GM12892 (cell line): ENCODE results near the gene SPRY2.

Experiments
- DNase-seq: peaks from one replicate; pipeline ENCODE4 v3.0.0; 2011; ENCODE audit not compliant: insufficient read length
- FAIRE-seq: peaks from 2 replicates; lab custom pipeline; 2011; peaks lifted over from hg19 to GRCh38; lab: Jason Lieb, UNC
- POLR2A ChIP-seq: IDR thresholded peaks from 2 replicates; pipeline ENCODE4 v1.6.1; 2011; ENCODE audit warnings: low read depth, low read length, control low read depth
- POLR2AphosphoS5 ChIP-seq: IDR thresholded peaks from 2 replicates; pipeline ENCODE4 v1.6.1; 2011; ENCODE audit warnings: low read depth, low read length, control low read depth
- TAF1 ChIP-seq: IDR thresholded peaks from 2 replicates; pipeline ENCODE4 v1.6.1; 2011; ENCODE audit warnings: low read depth, mild to moderate bottlenecking, control low read depth, low read length, borderline replicate concordance

The SPRY2 gene

GRCh38 chr13:80342471-80343371 lies 1.8 kb upstream of the SPRY2 start:
- peak; percentile 78 for FAIRE-seq
- no peak for DNase-seq
- no peak for TF ChIP-seq POLR2A
- no peak for TF ChIP-seq TAF1
- no peak for TF ChIP-seq POLR2AphosphoS5

- FAIRE-seq (no peak), DNase-seq (no peak)
- no peak for TF ChIP-seq POLR2A
- no peak for TF ChIP-seq POLR2AphosphoS5
Measured at GRCh38 chr13:80341756-80342370, 937 bp upstream of the SPRY2 start.

- no peak for FAIRE-seq
- TF ChIP-seq TAF1: no peak
- TF ChIP-seq POLR2A: no peak
- TF ChIP-seq POLR2AphosphoS5: no peak
- no peak for DNase-seq
Measured at GRCh38 chr13:80340651-80341100, 250 bp downstream of the SPRY2 start.

- DNase-seq (no peak), FAIRE-seq (peak; percentile 5)
- no peak for TF ChIP-seq POLR2AphosphoS5
- TF ChIP-seq TAF1: no peak
- TF ChIP-seq POLR2A: no peak
Measured at GRCh38 chr13:80339912-80340650, 845 bp downstream of the SPRY2 start.

- TF ChIP-seq TAF1: no peak
- no peak for TF ChIP-seq POLR2A
- no peak for TF ChIP-seq POLR2AphosphoS5
- no peak for DNase-seq
- no peak for FAIRE-seq
Measured at GRCh38 chr13:80339563-80339911, 1.4 kb downstream of the SPRY2 start.

- DNase-seq: no peak
- TF ChIP-seq POLR2A: no peak
- TF ChIP-seq POLR2AphosphoS5: no peak
- TF ChIP-seq TAF1: no peak
- FAIRE-seq: no peak
Measured at GRCh38 chr13:80338781-80339562, 2.0 kb downstream of the SPRY2 start.

- FAIRE-seq (no peak), DNase-seq (no peak)
- no peak for TF ChIP-seq POLR2A
- TF ChIP-seq POLR2AphosphoS5: no peak
- no peak for TF ChIP-seq TAF1
Measured at GRCh38 chr13:80337288-80338081, 3.4 kb downstream of the SPRY2 start.

- FAIRE-seq (no peak), DNase-seq (no peak)
- no peak for TF ChIP-seq TAF1
- TF ChIP-seq POLR2A: no peak
- TF ChIP-seq POLR2AphosphoS5: no peak
Measured at GRCh38 chr13:80336776-80337287, 4.1 kb downstream of the SPRY2 start.

GRCh38 chr13:80336370-80336769 lies 4.6 kb downstream of the SPRY2 start:
- FAIRE-seq (no peak), DNase-seq (no peak)
- TF ChIP-seq TAF1: no peak
- no peak for TF ChIP-seq POLR2AphosphoS5
